PC-3 (cell line): ENCODE measurements around the gene KCNJ12.
"Not testable (repeated sequence)": the region's sequence is repeated elsewhere in the genome, so short reads cannot be mapped to it uniquely, and the experiment has no call there.

Experiments
- CTCF ChIP-seq: fragments of 300-600 bp; sonication (generic); conservative IDR thresholded peaks from 2 replicates; pipeline ENCODE4 v1.5.1; 2017; ENCODE audit warnings: antibody characterized with exemption, low read depth, mild to moderate bottlenecking, low read length
- EZH2 ChIP-seq: fragments of 300-600 bp; sonication (generic); IDR thresholded peaks from one replicate; pipeline ENCODE4 v1.6.1; 2017; ENCODE audit warnings: antibody characterized with exemption, mild to moderate bottlenecking, low read length; ENCODE audit not compliant: unreplicated experiment

- not testable (repeated sequence) for TF ChIP-seq EZH2, CTCF
These were observed 57.8 kb downstream of the KCNJ12 start for GRCh38 chr17:21433971-21434370.
